ENCODE measurements around the gene ZMYM4.

- no peak for TF ChIP-seq CTCF (IDR thresholded peaks at IDR 0.05; ENCODE audit: poor library complexity, severe bottlenecking)
- TF ChIP-seq EP300 (conservative IDR thresholded peaks at IDR 0.05; ENCODE audit: poor library complexity, severe bottlenecking), result no peak
- TF ChIP-seq TAF1 (IDR thresholded peaks at IDR 0.05; ENCODE audit: low read depth), result no peak
- TF ChIP-seq EZH2 (IDR thresholded peaks at IDR 0.05; ENCODE audit: borderline replicate concordance, insufficient read depth, low read length, poor library complexity, severe bottlenecking), result no peak
- TF ChIP-seq RAD21 (conservative IDR thresholded peaks at IDR 0.05), result no peak
Measured at GRCh38 chr1:35439626-35440025, 171.1 kb downstream of the ZMYM4 start.

Data from neural cell (in vitro differentiated cells).